Gastroesophageal sphincter (tissue), 3 donors: ENCODE results near the gene NANS.

Experiments used
- POLR2A ChIP-seq, 2 donors: fragments of 450-650 bp; IDR thresholded peaks; one replicate each; pipeline ENCODE4 v1.6.1; 2017; ENCODE audit warnings: antibody characterized with exemption in 2 of 2, mild to moderate bottlenecking in 2 of 2, moderate library complexity in 1 of 2
- POLR2AphosphoS5 ChIP-seq: sonication (generic); formaldehyde crosslinking; IDR thresholded peaks from one replicate; pipeline ENCODE4 v1.6.1; 2017; ENCODE audit warnings: antibody characterized with exemption
- TF ChIP-seq, protein P1 (sequence below), 4 experiments: fragments of 200-600 bp in 2 of 4; fragments of 450-650 bp in 2 of 4; sonication (generic) in 1 of 4; IDR thresholded peaks; one replicate each; pipeline ENCODE4 v1.5.1; 2017 to 2019; ENCODE audit warnings: antibody characterized with exemption in 4 of 4, mild to moderate bottlenecking in 2 of 4, moderate library complexity in 2 of 4

DNA sequence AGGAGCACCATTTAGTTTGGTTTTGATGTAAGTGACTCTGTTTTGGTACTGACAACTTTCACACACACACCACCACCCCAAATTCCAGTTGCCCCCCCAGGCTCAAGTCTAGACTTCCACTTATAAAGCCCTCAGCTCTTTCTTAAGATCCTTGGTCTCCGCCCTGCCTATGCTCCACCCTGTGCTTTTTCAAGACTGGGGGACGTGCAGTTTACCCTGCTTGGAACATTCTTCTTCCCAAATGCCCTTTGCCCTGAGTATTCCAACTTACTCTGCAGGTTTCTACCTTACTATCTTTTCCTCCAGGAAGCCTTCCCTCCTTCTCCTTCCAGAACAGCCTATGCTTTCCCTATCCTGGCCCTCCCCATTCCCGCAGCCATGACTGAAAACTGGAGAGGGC lies 63.9 kb downstream of the NANS start:
- TF ChIP-seq, protein P1, sequence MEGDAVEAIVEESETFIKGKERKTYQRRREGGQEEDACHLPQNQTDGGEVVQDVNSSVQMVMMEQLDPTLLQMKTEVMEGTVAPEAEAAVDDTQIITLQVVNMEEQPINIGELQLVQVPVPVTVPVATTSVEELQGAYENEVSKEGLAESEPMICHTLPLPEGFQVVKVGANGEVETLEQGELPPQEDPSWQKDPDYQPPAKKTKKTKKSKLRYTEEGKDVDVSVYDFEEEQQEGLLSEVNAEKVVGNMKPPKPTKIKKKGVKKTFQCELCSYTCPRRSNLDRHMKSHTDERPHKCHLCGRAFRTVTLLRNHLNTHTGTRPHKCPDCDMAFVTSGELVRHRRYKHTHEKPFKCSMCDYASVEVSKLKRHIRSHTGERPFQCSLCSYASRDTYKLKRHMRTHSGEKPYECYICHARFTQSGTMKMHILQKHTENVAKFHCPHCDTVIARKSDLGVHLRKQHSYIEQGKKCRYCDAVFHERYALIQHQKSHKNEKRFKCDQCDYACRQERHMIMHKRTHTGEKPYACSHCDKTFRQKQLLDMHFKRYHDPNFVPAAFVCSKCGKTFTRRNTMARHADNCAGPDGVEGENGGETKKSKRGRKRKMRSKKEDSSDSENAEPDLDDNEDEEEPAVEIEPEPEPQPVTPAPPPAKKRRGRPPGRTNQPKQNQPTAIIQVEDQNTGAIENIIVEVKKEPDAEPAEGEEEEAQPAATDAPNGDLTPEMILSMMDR (IDR thresholded peaks at IDR 0.05) = no peak
- TF ChIP-seq POLR2A (IDR thresholded peaks at IDR 0.05) (no peak), POLR2AphosphoS5 (no peak)
